GM21381 (cell line): ENCODE measurements around the gene RASA1.

Source experiments
- ATAC-seq: cut with Tn5 transposase; IDR thresholded peaks from one replicate; pipeline ENCODE4 v1.9.1; 2021; ENCODE audit warnings: mild to moderate bottlenecking, moderate library complexity; ENCODE audit not compliant: unreplicated experiment

The RASA1 gene

GRCh38 chr5:87359106-87359505 lies 91.4 kb downstream of the RASA1 start:
- ATAC-seq: no peak

GRCh38 chr5:87360132-87360531 lies 92.4 kb downstream of the RASA1 start:
- no peak for ATAC-seq

GRCh38 chr5:87361031-87361445 lies 93.4 kb downstream of the RASA1 start:
- ATAC-seq: no peak

- no peak for ATAC-seq
Observed at GRCh38 chr5:87361536-87362213, 94.0 kb downstream of the RASA1 start.

- no peak for ATAC-seq
Observed at GRCh38 chr5:87367243-87367642, 99.6 kb downstream of the RASA1 start.

GRCh38 chr5:87368601-87369000 lies 100.9 kb downstream of the RASA1 start:
- no peak for ATAC-seq

- ATAC-seq: no peak
Observed at GRCh38 chr5:87369431-87369830, 101.7 kb downstream of the RASA1 start.

- no peak for ATAC-seq
Observed at GRCh38 chr5:87372705-87373104, 105.0 kb downstream of the RASA1 start.

GRCh38 chr5:87382224-87382623 lies 114.5 kb downstream of the RASA1 start:
- no peak for ATAC-seq

GRCh38 chr5:87383216-87383615 lies 115.5 kb downstream of the RASA1 start:
- ATAC-seq: no peak

- no peak for ATAC-seq
Observed at GRCh38 chr5:87385802-87386201, 118.1 kb downstream of the RASA1 start.

GRCh38 chr5:87388129-87388528 lies 120.4 kb downstream of the RASA1 start:
- ATAC-seq: no peak

- no peak for ATAC-seq
Observed at GRCh38 chr5:87389296-87390034, 121.8 kb downstream of the RASA1 start.

- no peak for ATAC-seq
Observed at GRCh38 chr5:87390075-87390474, 122.4 kb downstream of the RASA1 start.

GRCh38 chr5:87390576-87391199 lies 123.0 kb downstream of the RASA1 start:
- ATAC-seq: no peak

GRCh38 chr5:87392170-87392569 lies 124.5 kb downstream of the RASA1 start:
- ATAC-seq: no peak

- ATAC-seq: no peak
Observed at GRCh38 chr5:87392801-87393200, 125.1 kb downstream of the RASA1 start.

- ATAC-seq: no peak
Observed at GRCh38 chr5:87393331-87393730, 125.6 kb downstream of the RASA1 start.

GRCh38 chr5:87394411-87395165 lies 126.9 kb downstream of the RASA1 start:
- ATAC-seq: no peak

GRCh38 chr5:87398981-87399614 lies 131.4 kb downstream of the RASA1 start:
- no peak for ATAC-seq

- no peak for ATAC-seq
Observed at GRCh38 chr5:87399720-87400119, 132.0 kb downstream of the RASA1 start.
